GM19372 (cell line): ENCODE data around the gene SLC6A7.

ENCODE experiments used
- ATAC-seq: cut with Tn5 transposase; IDR thresholded peaks from one replicate; pipeline ENCODE4 v1.9.1; 2021; ENCODE audit warnings: mild to moderate bottlenecking, low read depth, moderate library complexity; ENCODE audit not compliant: unreplicated experiment

Gene SLC6A7

GRCh38 chr5:150155258-150156026 is 34.4 kb upstream of the SLC6A7 start, which contains the start of gene PDGFRB:
Gene PDGFRB (minus strand): TSS chr5:150155845. CDS start chr5:150137047, 18,798 bp downstream.
- ATAC-seq = peak; percentile 51

- no peak for ATAC-seq
These were observed 33.9 kb upstream of the SLC6A7 start for GRCh38 chr5:150156027-150156368.

- ATAC-seq = no peak
These were observed 33.3 kb upstream of the SLC6A7 start for GRCh38 chr5:150156540-150156939.

GRCh38 chr5:150157168-150157567 is 32.7 kb upstream of the SLC6A7 start:
- no peak for ATAC-seq

GRCh38 chr5:150158170-150158949 is 31.5 kb upstream of the SLC6A7 start:
- ATAC-seq = no peak

- no peak for ATAC-seq
These were observed 30.8 kb upstream of the SLC6A7 start for GRCh38 chr5:150159031-150159430.

- ATAC-seq = no peak
These were observed 30.1 kb upstream of the SLC6A7 start for GRCh38 chr5:150159741-150160179.

GRCh38 chr5:150160448-150161081 is 29.3 kb upstream of the SLC6A7 start:
- no peak for ATAC-seq

- no peak for ATAC-seq
These were observed 28.4 kb upstream of the SLC6A7 start for GRCh38 chr5:150161242-150162141.

- no peak for ATAC-seq
These were observed 27.7 kb upstream of the SLC6A7 start for GRCh38 chr5:150162142-150162513.

GRCh38 chr5:150163035-150163434 is 26.8 kb upstream of the SLC6A7 start:
- ATAC-seq = no peak

GRCh38 chr5:150163547-150164059 is 26.3 kb upstream of the SLC6A7 start:
- ATAC-seq = no peak

- ATAC-seq = no peak
These were observed 25.5 kb upstream of the SLC6A7 start for GRCh38 chr5:150164211-150164980.

GRCh38 chr5:150166037-150166649 is 23.7 kb upstream of the SLC6A7 start:
- no peak for ATAC-seq

- no peak for ATAC-seq
These were observed 23.0 kb upstream of the SLC6A7 start, which contains the start of gene CDX1 for GRCh38 chr5:150166650-150167511. Gene CDX1 (plus strand): TSS chr5:150166778. CDS start chr5:150166877, 99 bp downstream.

GRCh38 chr5:150167512-150167850 is 22.4 kb upstream of the SLC6A7 start:
- ATAC-seq = no peak

GRCh38 chr5:150167908-150168307 is 22.0 kb upstream of the SLC6A7 start:
- no peak for ATAC-seq

GRCh38 chr5:150168864-150169263 is 21.0 kb upstream of the SLC6A7 start:
- no peak for ATAC-seq
